ENCODE data around the gene MUC3A. TPM values are rescaled to one million over a fixed set of nuclear protein-coding genes. Genes with fewer than 3 reads are reported as not detected.
A peak's percentile ranks its signal among the peaks of the same experiment; 100 is the strongest.

The MUC3A gene
- polyA plus RNA-seq, 4 donors: 49.6 to 242 (median 104) TPM

DNA sequence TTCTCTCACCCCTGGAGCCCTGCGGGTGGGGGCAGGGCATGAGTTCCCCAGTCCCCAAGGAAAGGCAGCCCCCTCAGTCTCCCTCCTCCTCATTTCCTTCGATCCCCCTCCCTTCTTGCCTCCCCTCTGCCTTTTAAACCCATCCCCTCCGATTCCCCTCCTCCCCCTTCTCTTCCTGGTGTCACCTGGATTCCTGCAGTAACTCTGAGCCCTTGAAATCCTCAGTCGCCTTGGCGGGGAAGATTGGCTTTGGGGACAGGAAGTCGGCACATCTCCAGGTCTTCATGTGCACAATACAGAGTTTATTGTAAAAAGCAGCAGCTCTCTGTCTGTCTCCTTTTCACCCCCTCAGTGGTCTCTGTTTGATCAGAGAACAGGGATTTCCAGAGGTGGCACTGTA lies 18.7 kb downstream of the MUC3A start:
- peaks cover 0 to 44% (median 27%) of the 10 kb centered on the region in 3 donors for H3K27me3 ChIP-seq (ENCODE audit: control insufficient read depth in 3 of 3, insufficient read depth in 3 of 3, low read length in 3 of 3)
- H3K27ac ChIP-seq (ENCODE audit: low read depth in 1 of 3, low read length in 2 of 3): no peak overlapping the region
- no peak for FAIRE-seq

DNA sequence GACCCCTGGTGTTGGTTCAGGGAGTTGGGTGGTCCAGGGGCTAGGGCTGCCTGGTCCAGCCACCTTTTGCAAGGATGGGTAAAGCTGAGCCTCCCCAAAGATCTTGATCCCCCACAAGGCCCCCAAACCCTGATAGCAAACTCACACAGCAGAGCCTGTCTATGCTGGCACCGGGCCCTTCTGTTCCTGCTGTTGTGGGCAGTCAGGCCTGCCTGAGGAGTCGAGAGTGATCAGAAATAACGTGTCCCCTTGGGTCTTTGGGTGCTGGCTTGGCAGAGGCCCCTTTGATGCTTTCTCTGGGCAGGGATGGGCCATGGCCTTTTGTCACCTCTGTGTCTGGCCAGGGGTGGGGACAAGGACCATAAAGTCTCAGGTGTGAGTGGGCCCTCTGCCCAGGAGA lies 19.3 kb downstream of the MUC3A start:
- Histone ChIP-seq H3K36me3 (ENCODE audit: control insufficient read depth in 3 of 3, insufficient read depth in 2 of 3, low read depth in 1 of 3, low read length in 3 of 3) (peaks cover 0 to 56% (median 8%) of the 10 kb centered on the region in 3 donors), H3K4me3 (ENCODE audit: low read depth in 1 of 3, low read length in 3 of 3) (peak overlapping the region in 2 of 3 donors; percentile 17 to 20), H3K4me1 (ENCODE audit: control insufficient read depth in 3 of 3, insufficient read depth in 2 of 3, low read depth in 1 of 3, low read length in 2 of 3) (peaks cover 2 to 33% (median 12%) of the 10 kb centered on the region in 3 donors), H3K27ac (ENCODE audit: low read depth in 1 of 3, low read length in 2 of 3) (peak overlapping the region in 2 of 3 donors; percentile 17 to 22), H3K9me3 (ENCODE audit: control insufficient read depth in 2 of 2, insufficient read depth in 1 of 2, low read depth in 1 of 2, low read length in 1 of 2) (peaks cover 0 to 4% of the 10 kb centered on the region in 2 donors), H3K27me3 (ENCODE audit: control insufficient read depth in 3 of 3, insufficient read depth in 3 of 3, low read length in 3 of 3) (peaks cover 0 to 42% (median 27%) of the 10 kb centered on the region in 3 donors)
- DNase-seq: peak in 1 of 2 donors; percentile 49
- no peak for FAIRE-seq
- 4 to 17% (median 11%) methylated on average over 3 of the region's 3 CpGs for WGBS, 3 donors

More for the DNA sequence above, 18.7 kb downstream of the MUC3A start:
- Histone ChIP-seq H3K9me3 (ENCODE audit: control insufficient read depth in 2 of 2, insufficient read depth in 1 of 2, low read depth in 1 of 2, low read length in 1 of 2) (no peaks in the 10 kb centered on the region), H3K4me3 (ENCODE audit: low read depth in 1 of 3, low read length in 3 of 3) (no peak overlapping the region), H3K4me1 (ENCODE audit: control insufficient read depth in 3 of 3, insufficient read depth in 2 of 3, low read depth in 1 of 3, low read length in 2 of 3) (peaks cover 2 to 33% (median 12%) of the 10 kb centered on the region in 3 donors), H3K36me3 (ENCODE audit: control insufficient read depth in 3 of 3, insufficient read depth in 2 of 3, low read depth in 1 of 3, low read length in 3 of 3) (peaks cover 0 to 61% (median 8%) of the 10 kb centered on the region in 3 donors)
- 5 to 10% (median 8%) methylated on average over 5 to 6 of the region's 6 CpGs for WGBS, 3 donors
- DNase-seq: peak in 1 of 2 donors; percentile 31

DNA sequence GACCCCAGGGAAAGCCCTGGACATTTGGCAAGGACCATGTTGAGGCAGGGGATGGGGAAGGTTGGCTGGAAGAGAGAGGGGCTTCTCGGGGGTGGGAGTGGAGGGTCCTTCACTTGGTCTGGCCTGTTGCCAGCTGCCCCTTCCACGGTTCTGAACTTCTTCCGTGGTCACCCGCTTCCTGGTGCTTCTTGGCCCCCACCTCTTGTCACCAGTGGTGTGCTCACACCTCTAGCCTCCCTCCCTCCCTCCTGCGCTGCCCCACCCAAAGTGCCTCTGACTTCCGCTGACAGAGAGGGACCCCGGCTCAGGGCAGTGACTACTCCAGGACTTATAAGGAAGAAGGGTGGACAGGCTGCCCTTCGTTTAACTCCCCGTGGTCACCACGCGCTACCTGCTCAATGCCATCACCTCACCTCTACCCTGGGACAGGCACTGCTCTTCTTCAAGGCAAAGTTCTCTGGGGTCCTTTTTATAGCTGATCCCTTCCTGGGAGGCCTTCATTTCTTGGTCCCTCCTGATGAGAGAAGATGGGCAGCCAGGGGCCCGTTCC lies 19.8 kb downstream of the MUC3A start, which contains the start of gene MUC12:
MUC12 (plus strand) TSS at position 500 of the 550 bp plus-strand sequence. CDS start 58 bp downstream, outside the sequence.
- Histone ChIP-seq H3K36me3 (ENCODE audit: control insufficient read depth in 3 of 3, insufficient read depth in 2 of 3, low read depth in 1 of 3, low read length in 3 of 3) (peaks cover 0 to 52% (median 8%) of the 10 kb centered on the region in 3 donors), H3K27me3 (ENCODE audit: control insufficient read depth in 3 of 3, insufficient read depth in 3 of 3, low read length in 3 of 3) (peaks cover 0 to 39% (median 27%) of the 10 kb centered on the region in 3 donors), H3K27ac (ENCODE audit: low read depth in 1 of 3, low read length in 2 of 3) (peak within 1 kb of the TSS in 2 of 3 donors; percentile 17 to 22), H3K4me1 (ENCODE audit: control insufficient read depth in 3 of 3, insufficient read depth in 2 of 3, low read depth in 1 of 3, low read length in 2 of 3) (peaks cover 2 to 33% (median 12%) of the 10 kb centered on the region in 3 donors), H3K4me3 (ENCODE audit: low read depth in 1 of 3, low read length in 3 of 3) (peak within 1 kb of the TSS; percentile 17 to 20 (median 20)), H3K9me3 (ENCODE audit: control insufficient read depth in 2 of 2, insufficient read depth in 1 of 2, low read depth in 1 of 2, low read length in 1 of 2) (peaks cover 0 to 8% of the 10 kb centered on the region in 2 donors)
- 56 to 57% (median 57%) methylated on average over 12 of the region's 12 CpGs for WGBS, 3 donors
- FAIRE-seq (no peak), DNase-seq (no peak)

DNA sequence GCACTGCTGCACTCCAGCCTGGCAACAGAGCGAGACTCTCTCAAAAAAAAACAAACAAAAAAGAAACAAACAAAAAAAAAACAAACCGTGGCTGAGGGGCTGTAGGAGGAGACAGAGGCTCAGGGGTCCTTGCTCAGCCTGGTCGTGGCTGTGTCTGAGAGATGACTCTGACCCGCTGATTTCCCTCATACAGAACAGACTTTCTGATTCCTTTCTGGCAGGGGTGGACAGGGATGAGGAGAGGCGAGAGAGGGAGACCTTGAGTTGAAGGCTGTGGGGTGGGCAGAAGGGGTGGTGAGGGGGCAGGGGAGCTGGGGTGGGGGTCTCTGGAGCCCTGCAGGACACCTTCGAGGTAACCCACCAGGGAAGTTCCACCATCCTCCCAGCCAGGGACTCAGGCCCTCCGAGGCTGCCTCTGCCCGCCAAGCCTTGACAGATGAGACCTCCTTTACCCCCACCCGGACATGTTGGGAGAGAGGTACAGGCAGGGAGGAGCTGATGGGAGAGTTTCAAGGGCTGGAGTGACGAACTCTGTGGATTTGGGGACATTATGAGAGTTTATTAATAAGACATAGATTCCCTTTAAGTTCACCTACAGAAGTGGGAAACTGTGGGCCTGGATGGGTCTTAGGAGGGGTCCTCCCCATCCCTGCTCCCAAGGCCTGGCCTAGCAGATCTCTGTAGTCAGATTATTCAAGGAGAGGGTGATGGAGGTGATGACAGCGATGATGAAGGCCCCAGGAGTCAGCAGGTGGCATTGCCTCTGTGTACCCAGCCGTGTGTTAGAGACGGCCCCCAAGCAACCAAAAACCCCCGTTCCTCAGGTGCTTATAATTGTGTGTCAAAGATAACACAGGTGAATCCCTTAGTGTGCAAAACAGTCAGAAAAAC lies 22.0 kb downstream of the MUC3A start:
- WGBS, 3 donors: 52 to 61% (median 61%) methylated on average over 14 of the region's 14 CpGs
- FAIRE-seq: no peak

GRCh38 chr7:100972002-100972347 lies 22.6 kb downstream of the MUC3A start:
- Histone ChIP-seq H3K27ac (ENCODE audit: low read depth in 1 of 3, low read length in 2 of 3) (no peak overlapping the region), H3K27me3 (ENCODE audit: control insufficient read depth in 3 of 3, insufficient read depth in 3 of 3, low read length in 3 of 3) (peaks cover 0 to 13% (median 8%) of the 10 kb centered on the region in 3 donors), H3K4me3 (ENCODE audit: low read depth in 1 of 3, low read length in 3 of 3) (no peak overlapping the region), H3K9me3 (ENCODE audit: control insufficient read depth in 2 of 2, insufficient read depth in 1 of 2, low read depth in 1 of 2, low read length in 1 of 2) (peaks cover 0 to 17% of the 10 kb centered on the region in 2 donors), H3K4me1 (ENCODE audit: control insufficient read depth in 3 of 3, insufficient read depth in 2 of 3, low read depth in 1 of 3, low read length in 2 of 3) (peaks cover 0 to 29% (median 0%) of the 10 kb centered on the region in 3 donors), H3K36me3 (ENCODE audit: control insufficient read depth in 3 of 3, insufficient read depth in 2 of 3, low read depth in 1 of 3, low read length in 3 of 3) (peaks cover 0 to 31% (median 8%) of the 10 kb centered on the region in 3 donors)
- no peak for FAIRE-seq
- no peak for DNase-seq
- 60 to 73% (median 62%) methylated on average over 7 of the region's 7 CpGs for WGBS, 3 donors

More for the DNA sequence above, 22.0 kb downstream of the MUC3A start:
- Histone ChIP-seq H3K27me3 (ENCODE audit: control insufficient read depth in 3 of 3, insufficient read depth in 3 of 3, low read length in 3 of 3) (peaks cover 0 to 19% (median 13%) of the 10 kb centered on the region in 3 donors), H3K27ac (ENCODE audit: low read depth in 1 of 3, low read length in 2 of 3) (no peak overlapping the region), H3K9me3 (ENCODE audit: control insufficient read depth in 2 of 2, insufficient read depth in 1 of 2, low read depth in 1 of 2, low read length in 1 of 2) (peaks cover 0 to 17% of the 10 kb centered on the region in 2 donors), H3K36me3 (ENCODE audit: control insufficient read depth in 3 of 3, insufficient read depth in 2 of 3, low read depth in 1 of 3, low read length in 3 of 3) (peaks cover 0 to 35% (median 8%) of the 10 kb centered on the region in 3 donors), H3K4me3 (ENCODE audit: low read depth in 1 of 3, low read length in 3 of 3) (no peak overlapping the region), H3K4me1 (ENCODE audit: control insufficient read depth in 3 of 3, insufficient read depth in 2 of 3, low read depth in 1 of 3, low read length in 2 of 3) (peaks cover 0 to 34% (median under 1%) of the 10 kb centered on the region in 3 donors)
- DNase-seq: no peak

DNA sequence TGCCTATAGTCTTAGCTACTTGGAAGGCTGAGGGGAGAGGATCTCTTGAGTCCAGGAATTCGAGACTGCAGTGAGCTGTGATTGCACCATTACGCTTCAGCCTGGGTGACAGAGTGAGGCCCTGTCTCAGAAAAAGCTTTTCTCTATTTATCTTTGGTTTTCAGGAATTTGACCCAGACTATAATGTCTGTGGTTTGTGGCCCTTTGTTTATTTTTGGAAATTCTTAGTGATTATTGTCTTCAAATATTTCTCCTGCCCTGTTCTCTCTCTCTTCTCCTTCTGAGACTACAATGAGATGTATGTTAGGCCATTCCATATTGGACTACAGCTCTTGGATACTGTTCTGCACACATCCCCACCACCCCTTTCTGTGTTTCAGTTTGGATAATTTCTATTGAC lies 24.7 kb downstream of the MUC3A start:
- DNase-seq: no peak
- Histone ChIP-seq H3K27ac (ENCODE audit: low read depth in 1 of 3, low read length in 2 of 3) (no peak overlapping the region), H3K27me3 (ENCODE audit: control insufficient read depth in 3 of 3, insufficient read depth in 3 of 3, low read length in 3 of 3) (peaks cover 0 to 3% (median 0%) of the 10 kb centered on the region in 3 donors), H3K4me1 (ENCODE audit: control insufficient read depth in 3 of 3, insufficient read depth in 2 of 3, low read depth in 1 of 3, low read length in 2 of 3) (peaks cover 0 to 19% (median 0%) of the 10 kb centered on the region in 3 donors), H3K9me3 (ENCODE audit: control insufficient read depth in 2 of 2, insufficient read depth in 1 of 2, low read depth in 1 of 2, low read length in 1 of 2) (peaks cover 0 to 17% of the 10 kb centered on the region in 2 donors), H3K4me3 (ENCODE audit: low read depth in 1 of 3, low read length in 3 of 3) (no peak overlapping the region), H3K36me3 (ENCODE audit: control insufficient read depth in 3 of 3, insufficient read depth in 2 of 3, low read depth in 1 of 3, low read length in 3 of 3) (peaks cover 0 to 10% (median 2%) of the 10 kb centered on the region in 3 donors)
- no peak for FAIRE-seq
- WGBS, 3 donors: 69 to 92% (median 85%) methylated on average over 2 of the region's 2 CpGs

GRCh38 chr7:100975371-100975821 lies 26.1 kb downstream of the MUC3A start:
- 8 to 38% (median 30%) methylated on average over 3 of the region's 3 CpGs for WGBS, 3 donors
- Histone ChIP-seq H3K9me3 (ENCODE audit: control insufficient read depth in 2 of 2, insufficient read depth in 1 of 2, low read depth in 1 of 2, low read length in 1 of 2) (peaks cover 0 to 17% of the 10 kb centered on the region in 2 donors), H3K27ac (ENCODE audit: low read depth in 1 of 3, low read length in 2 of 3) (peak overlapping the region in 2 of 3 donors; percentile 61 to 77), H3K27me3 (ENCODE audit: control insufficient read depth in 3 of 3, insufficient read depth in 3 of 3, low read length in 3 of 3) (peaks cover 0 to 3% (median 0%) of the 10 kb centered on the region in 3 donors), H3K4me1 (ENCODE audit: control insufficient read depth in 3 of 3, insufficient read depth in 2 of 3, low read depth in 1 of 3, low read length in 2 of 3) (peaks cover 0 to 13% (median 0%) of the 10 kb centered on the region in 3 donors), H3K4me3 (ENCODE audit: low read depth in 1 of 3, low read length in 3 of 3) (no peak overlapping the region), H3K36me3 (ENCODE audit: control insufficient read depth in 3 of 3, insufficient read depth in 2 of 3, low read depth in 1 of 3, low read length in 3 of 3) (peaks cover 0 to 2% (median 0%) of the 10 kb centered on the region in 3 donors)
- no peak for FAIRE-seq
- DNase-seq: peak; percentile 81 to 83

GRCh38 chr7:100978300-100978699 lies 29.0 kb downstream of the MUC3A start:
- Histone ChIP-seq H3K4me3 (ENCODE audit: low read depth in 1 of 3, low read length in 3 of 3) (no peak overlapping the region), H3K27me3 (ENCODE audit: control insufficient read depth in 3 of 3, insufficient read depth in 3 of 3, low read length in 3 of 3) (no peaks in the 10 kb centered on the region), H3K27ac (ENCODE audit: low read depth in 1 of 3, low read length in 2 of 3) (no peak overlapping the region), H3K9me3 (ENCODE audit: control insufficient read depth in 2 of 2, insufficient read depth in 1 of 2, low read depth in 1 of 2, low read length in 1 of 2) (peaks cover 0 to 17% of the 10 kb centered on the region in 2 donors), H3K36me3 (ENCODE audit: control insufficient read depth in 3 of 3, insufficient read depth in 2 of 3, low read depth in 1 of 3, low read length in 3 of 3) (no peaks in the 10 kb centered on the region), H3K4me1 (ENCODE audit: control insufficient read depth in 3 of 3, insufficient read depth in 2 of 3, low read depth in 1 of 3, low read length in 2 of 3) (peaks cover 0 to 16% (median 0%) of the 10 kb centered on the region in 3 donors)
- DNase-seq (no peak), FAIRE-seq (no peak)
- 83 to 85% (median 85%) methylated on average over 4 of the region's 4 CpGs for WGBS, 3 donors
